ENCODE data around the gene ADGRL3.
"Not testable (repeated sequence)": the region's sequence is repeated elsewhere in the genome, so short reads cannot be mapped to it uniquely, and the experiment has no call there.

The ADGRL3 gene

DNA sequence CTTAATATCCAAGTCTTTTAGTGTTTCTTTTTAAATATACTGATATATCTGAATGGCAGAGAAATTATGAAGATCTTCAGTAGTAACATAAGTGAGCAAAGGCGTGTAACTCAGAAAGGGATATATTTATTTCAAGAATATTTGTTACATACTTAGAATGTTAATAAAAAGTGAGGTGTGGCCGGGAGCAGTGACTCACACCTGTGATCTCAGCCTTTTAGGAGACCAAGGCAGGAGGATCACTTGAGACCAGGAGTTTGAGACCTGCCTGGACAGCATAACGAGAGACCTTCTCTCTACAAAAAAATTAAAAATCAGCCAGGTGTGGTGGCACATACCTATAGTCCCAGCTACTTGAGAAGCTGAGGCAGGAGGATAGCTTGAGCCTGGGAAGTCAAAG is 651.0 kb downstream of the ADGRL3 start:
- DNase-seq = no peak

DNA sequence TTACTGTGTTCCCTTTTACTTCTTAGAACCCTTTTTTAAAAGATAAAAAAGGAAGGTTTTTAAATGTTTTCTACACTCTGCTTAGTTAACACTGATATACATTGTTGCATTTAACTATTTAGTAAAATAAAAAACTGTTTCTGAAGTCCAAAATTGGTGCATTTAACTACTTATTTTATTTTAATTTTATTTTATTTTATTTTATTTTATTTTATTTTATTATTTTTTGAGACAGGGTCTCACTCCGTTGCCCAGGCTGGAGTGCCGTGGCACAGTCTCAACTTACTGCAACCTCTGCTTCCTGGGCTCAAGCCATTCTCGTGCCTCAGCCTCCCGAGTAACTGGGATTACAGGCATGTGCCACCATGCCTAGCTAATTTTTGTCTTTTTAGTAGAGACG is 652.0 kb downstream of the ADGRL3 start:
- not testable (repeated sequence) for DNase-seq

DNA sequence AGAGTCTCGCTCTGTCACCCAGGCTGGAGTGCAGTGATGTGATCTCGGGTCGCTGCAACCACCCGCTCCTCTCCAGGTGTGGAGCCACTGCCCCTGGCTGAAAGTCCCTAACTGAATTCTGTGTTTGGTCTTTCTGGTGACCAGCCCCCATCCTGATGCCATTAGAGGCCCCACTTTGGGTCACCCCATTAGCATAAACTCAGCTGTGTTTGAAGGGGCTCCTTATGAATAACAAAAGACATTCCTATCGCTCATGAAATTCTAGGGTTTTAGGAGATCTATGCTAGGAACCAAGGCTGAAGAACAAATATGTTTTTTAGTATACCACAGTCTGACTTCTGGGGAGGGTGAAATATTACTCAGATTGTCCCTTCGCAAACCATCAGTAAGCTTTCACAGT is 652.9 kb downstream of the ADGRL3 start:
- no peak for DNase-seq

DNA sequence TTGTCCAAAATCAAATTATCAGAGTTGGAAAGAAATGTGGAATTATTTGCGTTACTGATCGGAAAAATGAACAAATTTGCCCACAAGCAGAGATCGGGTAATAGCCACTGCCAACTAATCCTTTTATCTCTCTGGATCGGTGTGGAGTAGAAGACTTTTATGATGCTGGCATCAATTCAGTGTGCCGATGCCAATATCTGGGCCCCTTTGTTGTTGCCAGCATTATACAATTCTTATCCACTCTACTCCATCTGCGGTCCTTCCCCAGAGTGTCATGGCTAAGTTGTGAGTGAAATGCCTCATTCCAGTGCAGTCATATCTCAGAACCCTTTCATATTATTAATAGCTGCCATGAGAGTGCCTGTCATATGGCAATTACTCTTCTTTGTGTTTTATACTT is 660.2 kb downstream of the ADGRL3 start:
- DNase-seq = no peak

DNA sequence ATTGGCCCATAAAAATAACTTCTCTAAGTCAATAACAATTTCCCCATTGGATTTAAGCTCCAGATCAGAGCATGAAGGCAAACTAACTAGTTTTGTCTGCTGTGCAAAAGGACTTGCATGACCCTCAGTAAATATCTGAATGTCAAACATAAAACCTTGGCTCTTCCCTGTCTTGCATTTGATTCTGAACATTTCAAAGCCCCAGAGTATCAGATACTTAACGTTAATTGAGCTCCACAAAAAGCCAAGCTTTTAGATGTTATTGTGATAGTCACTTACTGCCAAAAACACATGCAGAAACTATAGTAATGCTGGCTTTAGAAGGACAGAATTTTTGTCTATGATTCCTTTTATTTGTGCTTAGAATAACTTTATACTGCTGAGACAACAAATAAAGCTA is 664.2 kb downstream of the ADGRL3 start:
- no peak for DNase-seq

DNA sequence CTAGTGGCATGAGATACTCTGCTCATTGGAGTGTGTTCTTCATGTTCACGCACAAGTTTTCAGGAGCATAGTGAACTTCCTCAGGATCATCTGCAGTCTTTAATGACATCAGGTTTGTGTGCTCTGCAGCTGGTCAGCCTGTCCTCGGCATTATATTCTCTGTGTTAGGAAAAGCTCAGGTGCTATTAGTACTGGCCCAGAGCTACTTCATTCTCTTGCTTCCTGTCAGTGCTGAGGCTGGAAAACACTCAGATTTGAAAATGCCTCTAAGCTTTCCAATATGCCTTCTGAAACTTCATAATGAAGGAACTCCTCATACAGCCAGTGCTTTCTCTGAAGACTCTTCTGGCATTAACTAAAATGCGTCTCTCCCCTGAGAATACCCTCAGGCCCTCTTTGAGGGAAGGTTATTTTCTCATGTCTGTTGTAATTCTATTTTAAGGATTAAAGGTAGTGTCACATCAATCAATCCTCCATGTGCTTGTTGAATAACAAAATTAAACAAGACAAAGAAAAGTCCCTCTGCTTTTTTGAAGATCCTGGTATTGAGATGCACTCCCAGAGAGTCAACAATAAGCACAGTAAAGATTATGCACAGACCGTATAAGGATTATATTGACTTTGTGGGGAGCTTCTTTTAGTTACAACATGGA is 666.4 kb downstream of the ADGRL3 start:
- DNase-seq = no peak

DNA sequence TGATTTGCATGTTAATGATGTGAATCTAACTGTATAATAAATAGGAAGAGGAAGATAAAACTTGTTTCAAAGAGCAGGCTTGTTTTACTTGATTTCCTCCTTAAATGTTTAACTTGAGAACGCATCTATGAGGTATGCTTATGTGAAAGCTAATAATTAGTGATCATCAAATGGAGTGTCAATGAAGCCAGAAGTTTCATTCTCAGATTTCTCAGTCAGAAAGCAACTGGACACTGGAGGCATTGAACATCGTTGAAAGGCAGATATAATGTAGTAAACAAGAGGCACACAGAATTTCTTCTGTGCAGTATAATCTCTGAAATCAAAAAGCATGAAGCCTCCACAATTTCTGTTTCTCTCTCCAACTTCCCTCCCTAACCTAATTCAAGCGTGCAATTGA is 672.9 kb downstream of the ADGRL3 start:
- DNase-seq = no peak

DNA sequence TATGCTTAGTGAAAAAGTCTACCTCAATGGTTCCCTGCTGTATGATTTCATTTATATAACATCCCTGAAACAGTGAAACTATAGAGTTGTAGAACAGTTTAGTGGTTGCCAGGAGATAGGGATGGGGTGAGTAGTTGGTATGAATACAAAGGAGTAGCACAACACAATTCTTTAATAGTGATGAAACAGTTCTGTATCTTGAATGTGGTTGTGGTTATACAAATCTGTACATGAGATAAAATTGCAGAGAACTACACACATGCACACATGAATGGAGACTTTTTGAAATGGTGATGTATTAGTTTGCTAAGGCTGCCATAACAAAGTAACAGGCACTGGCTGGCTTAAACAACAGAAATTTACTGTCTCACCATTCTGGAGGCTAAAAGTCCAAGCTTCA is 677.1 kb downstream of the ADGRL3 start:
- DNase-seq = no peak

DNA sequence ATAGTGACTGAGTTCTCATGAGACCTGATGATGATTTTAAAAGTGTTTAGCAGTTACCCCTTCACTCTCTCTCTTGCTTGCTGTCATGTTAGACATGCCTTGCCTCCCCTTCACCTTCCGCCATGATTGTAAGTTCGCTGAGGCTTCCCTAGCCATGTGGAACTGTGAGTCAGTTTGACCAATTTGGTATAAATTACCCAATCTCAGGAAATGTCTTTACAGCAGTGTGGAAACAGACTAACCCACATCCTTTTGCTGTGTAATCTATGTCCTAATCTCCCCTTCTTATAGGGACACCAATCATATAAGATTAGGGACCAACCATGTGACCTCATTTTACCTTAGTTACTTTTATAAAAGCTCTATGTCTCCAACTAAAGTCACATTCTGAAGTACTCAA is 677.8 kb downstream of the ADGRL3 start:
- no peak for DNase-seq

DNA sequence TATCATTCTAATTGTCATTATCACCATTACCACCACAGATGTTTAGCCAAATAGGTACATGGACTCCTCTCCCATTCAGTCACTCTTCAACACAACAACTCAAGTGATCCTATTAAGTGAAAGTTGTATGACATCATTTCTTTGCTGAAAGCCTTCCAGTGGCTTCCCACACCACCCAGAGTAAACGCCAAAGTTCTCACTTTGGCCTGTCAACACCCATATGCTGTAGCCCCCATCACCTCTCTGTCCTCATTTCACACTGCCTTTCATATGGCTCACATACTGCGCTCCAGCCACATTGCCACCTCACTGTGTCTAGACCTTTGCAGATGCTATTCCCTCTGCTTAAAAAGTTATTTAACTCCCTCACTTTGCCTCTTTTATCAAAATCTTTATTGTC is 682.3 kb downstream of the ADGRL3 start:
- DNase-seq = no peak

DNA sequence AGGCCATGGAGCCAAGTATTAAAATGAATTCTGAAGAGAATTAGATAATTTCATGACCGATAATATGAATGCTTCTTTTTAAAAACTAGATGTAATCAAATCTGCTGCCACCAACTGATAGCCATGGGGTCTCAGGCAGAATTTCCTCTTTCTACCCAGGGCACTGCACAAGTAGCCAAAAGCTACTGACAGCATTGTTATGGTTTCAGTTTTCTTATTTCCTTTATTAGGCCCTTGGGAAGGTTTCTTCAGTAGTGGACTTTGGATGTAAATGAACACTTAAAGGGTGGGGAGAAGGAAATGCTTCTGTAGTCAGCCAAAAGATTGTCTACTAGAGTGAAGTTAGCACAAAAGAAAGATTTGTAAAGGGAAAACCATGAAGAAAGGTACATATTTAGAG is 686.0 kb downstream of the ADGRL3 start:
- DNase-seq = no peak

DNA sequence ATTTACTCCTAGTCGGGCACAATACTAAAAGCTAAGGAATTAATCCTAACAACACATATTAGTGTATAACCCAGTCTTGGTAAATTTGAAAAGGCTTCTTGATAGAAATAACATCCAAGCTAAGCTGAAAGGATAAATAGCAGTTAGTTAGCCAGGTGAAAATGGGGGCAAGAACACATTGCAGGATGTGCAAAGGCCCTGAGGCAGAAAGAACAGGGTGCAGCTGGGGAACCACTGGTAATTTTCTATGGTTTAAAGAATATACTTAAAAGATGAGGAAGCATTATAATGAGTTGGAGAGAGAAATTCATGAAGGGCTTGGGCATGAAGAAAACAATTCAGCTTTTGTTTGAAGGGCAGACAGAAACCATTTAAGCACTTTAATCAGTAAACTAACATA is 689.0 kb downstream of the ADGRL3 start:
- DNase-seq = no peak

DNA sequence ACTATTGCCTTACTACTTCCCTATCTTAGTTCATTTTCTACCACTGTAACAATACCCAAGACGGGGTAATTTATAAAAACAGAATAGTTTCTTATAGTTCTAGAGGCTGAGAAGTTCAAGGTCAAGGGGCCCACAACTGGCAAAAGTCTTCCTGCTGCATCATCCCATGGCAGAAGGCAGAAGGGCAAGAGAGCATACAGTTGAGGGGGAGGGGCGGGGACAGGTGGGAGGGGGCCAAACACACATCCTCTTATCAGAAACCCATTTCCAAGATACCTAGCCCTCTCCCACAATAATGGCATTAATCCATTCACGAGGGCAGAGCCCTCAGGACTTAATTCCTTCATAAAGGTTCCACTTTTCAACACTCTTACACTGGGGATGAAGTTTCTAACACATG is 690.2 kb downstream of the ADGRL3 start:
- no peak for DNase-seq

DNA sequence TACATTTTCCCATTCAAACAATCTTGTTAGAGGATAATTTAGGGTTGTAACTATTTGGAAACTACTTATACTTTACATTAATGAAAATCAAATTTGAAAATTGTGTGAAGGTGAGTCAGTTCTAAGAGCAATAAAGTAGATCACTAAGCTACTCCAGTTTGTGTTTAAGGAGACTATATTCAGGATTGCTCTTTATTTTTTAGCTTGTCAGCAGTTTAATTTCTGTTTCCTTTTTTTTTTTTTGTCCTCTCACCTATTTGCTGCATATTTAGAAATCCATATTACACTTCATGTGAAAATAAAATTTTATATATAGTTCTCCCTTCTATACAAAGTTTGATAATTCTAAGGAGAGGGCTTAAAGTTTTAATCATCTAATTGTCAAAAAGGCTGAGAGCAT is 691.8 kb downstream of the ADGRL3 start:
- no peak for DNase-seq

DNA sequence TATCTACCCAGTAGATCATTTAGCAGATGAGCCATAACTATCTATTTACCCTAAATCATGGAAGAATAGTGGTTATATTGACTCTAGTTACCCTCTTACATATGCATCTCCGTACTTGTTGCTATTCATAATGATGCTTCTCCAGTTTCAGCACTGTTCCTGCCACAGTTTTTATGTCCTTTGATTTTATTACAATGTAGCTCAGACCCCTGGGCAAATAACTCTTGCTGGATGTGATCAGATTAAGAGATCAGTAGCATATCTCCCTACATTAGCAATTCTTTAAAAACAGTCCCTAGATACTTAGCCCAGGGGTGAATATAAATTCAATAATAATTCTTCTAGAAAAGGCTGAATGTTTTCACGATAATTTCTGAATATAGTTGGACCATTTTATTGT is 696.5 kb downstream of the ADGRL3 start:
- DNase-seq = no peak

DNA sequence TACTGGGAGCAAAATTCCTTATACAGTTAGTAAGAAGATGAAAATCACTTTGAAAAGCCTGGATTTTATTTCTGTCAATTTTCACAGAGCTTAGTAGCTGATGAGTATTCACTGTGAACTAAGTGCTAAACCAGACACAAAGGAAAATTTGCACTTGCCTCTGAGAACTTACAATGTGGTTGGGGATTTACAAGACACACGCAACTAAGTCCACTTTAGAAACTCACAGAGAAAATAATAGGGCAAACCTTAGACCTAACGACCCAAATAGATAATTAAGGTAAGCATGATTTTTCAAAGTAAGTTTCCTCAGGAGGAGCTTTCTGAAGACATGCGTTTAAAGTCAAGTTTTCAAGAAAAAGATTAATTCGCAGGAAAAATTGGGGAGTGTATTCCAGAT is 708.9 kb downstream of the ADGRL3 start:
- no peak for DNase-seq

DNA sequence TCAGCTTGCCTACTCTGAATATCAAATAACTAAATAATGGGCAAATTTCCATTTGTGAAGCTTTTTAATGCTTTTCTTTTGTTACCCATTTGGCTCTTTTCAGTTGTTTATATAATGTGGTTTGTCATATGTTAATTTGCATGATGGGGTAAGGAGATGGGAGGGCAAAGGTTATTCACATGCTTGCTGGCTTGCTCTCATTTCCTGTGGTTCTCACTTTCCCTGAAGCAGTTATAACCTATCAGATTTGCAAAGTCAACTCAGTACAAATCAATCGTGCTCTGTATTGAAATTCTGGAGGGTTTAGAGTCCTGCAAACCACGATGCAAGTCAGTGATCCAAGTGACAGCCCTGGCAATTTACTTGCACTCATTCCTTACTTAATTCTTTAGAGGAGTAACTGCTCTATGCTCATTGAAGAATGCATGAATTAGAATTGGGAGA is 711.2 kb downstream of the ADGRL3 start:
- DNase-seq = no peak

DNA sequence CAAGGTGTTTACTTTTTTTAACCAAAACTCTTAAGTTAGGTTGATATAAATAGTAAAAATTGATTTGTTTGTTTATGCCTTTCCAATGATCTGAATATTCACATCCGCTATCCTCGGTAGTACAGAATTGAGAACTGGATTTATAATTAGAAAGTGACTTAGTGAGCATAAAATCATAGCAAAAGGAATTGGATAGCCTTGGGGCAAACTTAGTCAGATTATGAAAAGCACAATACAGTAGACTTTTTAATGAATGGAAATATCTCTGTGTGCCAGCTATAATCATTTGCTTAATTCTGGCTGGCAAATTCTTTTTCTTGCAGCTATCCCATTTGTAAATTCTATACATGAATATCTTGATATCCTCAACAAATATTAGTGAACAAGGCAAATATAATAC is 713.5 kb downstream of the ADGRL3 start:
- DNase-seq = no peak

DNA sequence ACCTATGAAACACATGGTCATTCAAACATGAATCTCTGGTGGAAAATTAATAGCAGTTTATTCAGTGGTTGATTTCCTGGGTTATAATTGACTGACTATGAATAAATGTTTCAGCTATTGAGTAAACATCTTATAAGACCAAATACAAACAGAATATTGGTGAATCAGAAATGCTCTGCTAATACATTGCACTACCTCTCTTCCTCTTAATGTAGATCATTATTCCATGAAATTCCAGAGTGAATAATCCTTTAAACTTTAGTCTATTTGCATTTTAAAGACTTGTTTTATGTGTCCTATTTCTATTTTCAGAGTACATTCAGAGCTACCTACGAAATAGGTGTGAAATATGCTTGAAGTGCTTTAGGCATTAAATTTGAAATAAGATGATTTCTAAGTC is 715.4 kb downstream of the ADGRL3 start:
- DNase-seq = no peak

DNA sequence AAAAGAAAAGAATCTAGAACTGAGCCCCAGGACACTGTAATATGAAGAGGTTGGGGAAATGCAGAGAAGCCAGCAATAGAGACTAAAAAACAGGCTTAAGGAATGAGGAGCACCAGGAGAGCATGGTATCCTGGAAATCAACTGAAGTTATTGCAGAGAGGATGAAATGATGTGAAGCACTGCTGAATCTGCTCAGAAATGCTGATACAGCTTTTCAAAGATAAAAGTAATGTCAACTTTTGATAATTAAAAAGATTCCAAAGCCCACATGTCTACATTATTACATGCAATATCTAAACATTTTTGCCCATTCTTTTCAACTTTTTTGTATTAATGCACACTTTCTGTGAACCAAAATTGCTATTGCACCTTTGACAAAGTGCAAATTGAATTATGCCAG is 718.4 kb downstream of the ADGRL3 start:
- no peak for DNase-seq

DNA sequence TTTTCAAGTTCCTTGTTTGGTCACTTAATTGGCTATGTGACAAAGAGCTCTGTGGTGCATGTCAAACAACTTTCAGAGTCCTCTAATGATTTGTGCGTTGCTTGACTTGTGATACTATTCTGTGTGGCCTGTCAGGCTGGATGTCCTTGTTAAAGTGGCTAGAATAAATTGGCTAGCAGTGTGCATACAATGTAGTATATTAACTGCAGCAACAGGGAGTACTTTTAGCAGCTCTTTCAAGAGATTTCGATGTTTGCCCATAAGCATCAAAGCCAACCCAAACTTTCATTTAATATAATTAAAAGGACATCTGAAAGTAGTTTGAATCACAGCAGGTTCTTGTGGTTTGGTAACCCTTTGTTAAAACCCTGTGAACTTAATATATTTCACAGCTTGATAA is 718.9 kb downstream of the ADGRL3 start:
- DNase-seq = no peak

DNA sequence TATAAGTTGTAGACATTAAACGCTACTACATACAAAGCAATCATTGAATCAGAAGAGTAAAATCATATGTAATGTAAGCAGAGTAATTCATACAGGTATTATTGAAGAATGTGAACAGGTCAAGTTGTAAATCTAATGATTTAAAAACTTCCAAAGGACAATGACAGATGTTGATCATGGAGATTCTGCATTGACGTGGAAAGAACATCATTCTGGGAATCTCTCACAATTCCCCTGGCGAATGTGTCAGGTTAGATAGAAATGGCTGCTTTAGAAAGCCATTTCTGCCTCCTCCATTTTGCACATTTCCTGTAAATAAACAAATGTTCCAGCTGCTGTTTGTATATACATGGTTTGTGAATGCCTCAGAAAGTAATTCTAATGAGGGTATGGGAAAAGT is 719.4 kb downstream of the ADGRL3 start:
- no peak for DNase-seq

DNA sequence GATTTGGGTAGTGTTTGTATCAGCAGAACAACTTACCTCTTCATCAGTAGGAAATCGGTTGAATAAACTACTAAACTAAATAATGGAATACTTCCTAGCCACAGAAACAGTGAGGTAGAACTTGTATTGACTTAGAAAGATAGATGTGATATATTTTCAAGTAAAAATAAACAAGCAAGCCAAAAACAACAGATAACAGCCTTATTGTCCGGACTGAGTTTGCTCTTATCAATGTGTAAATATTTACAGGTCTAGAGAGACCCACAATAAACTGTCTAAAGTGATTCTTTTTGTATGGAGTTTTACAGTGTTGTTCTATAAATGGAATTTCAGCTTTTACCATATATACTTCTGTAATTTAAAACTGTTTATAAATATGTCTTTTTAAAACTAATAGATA is 721.8 kb downstream of the ADGRL3 start:
- DNase-seq = no peak

DNA sequence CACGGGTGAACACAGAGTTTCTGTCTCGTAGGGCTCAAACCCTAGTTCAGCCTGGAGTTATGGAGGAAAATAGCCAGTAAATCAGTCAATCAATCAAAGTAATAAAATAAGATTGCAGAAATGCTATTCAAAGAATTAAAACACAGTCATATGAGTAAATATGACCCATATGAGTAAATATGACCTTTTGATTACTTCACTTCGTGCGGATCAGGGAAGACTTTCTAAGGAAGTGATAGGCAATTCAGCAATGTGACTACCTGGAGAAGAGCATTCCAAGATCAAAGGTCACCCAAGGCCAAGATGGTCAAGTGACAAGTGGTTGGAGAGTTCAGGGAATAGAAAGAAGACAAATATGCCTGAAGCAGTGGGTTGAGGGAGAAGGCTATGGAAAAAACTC is 722.6 kb downstream of the ADGRL3 start:
- no peak for DNase-seq

DNA sequence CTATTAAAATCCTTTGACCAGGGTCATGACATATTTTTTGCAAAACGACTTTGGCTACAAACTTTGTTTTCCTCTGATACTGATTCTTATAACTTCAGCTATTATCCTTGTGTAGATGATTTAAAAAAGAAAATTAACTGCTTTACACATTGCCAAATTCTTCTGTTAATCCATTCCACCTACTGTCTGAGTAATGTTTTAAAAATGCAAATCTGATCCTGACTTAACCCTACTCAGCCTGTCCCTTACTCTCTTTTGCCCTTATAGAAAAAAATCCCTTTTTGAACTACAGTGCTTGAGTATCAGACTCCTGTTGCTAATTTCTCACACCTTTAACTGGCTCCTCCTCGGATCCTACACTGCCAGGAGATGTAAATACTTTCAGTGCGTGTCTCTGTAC is 723.1 kb downstream of the ADGRL3 start:
- DNase-seq = no peak

DNA sequence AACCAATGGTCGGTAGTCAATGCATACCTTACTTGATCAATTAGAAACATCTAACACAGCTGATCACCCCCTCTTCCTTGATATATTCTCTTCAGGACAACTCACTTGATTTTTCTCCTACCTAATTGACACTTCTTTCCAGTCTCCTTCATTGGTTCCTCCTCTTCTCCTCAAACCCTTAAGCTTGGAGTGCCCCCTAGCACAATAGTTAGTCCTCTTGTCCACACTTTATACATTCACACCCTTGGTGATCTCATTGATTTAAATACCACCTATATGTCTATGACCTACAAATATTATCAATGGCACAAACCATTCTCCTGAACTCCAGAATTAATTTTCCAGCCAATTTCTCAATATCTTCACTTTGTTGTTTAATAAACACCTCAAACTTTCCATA is 724.0 kb downstream of the ADGRL3 start:
- no peak for DNase-seq

Data from effector CD8-positive, alpha-beta T cell (primary cell).